Measurements from ENCODE around the gene ATIC.
"Not testable (repeated sequence)": the region's sequence is repeated elsewhere in the genome, so short reads cannot be mapped to it uniquely, and the experiment has no call there.

The ATIC gene

GRCh38 chr2:215315301-215315700 is 3.4 kb downstream of the ATIC start:
- DNase-seq (ENCODE audit: low read depth): no peak

DNA sequence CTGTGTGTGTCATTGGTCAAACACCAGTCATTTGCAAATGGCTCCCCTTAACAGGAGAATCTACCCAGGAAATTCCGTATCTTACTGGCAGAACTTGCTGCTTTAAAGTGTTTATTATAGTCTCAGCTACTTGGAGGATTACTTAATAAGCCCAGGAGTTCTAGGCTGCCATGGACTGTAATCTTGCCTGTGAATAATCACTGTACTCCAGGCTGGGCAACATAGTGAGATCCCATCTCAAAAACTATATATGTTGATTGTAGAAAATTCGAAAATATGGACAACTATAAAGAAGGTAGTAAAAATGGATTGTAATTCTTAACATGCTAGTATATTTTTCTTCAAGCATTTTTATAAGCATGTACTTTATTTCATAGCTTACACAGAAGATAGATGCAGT is 4.5 kb downstream of the ATIC start:
- DNase-seq (ENCODE audit: low read depth): no peak

GRCh38 chr2:215319500-215319899 is 7.6 kb downstream of the ATIC start:
- no peak for DNase-seq (ENCODE audit: low read depth)

DNA sequence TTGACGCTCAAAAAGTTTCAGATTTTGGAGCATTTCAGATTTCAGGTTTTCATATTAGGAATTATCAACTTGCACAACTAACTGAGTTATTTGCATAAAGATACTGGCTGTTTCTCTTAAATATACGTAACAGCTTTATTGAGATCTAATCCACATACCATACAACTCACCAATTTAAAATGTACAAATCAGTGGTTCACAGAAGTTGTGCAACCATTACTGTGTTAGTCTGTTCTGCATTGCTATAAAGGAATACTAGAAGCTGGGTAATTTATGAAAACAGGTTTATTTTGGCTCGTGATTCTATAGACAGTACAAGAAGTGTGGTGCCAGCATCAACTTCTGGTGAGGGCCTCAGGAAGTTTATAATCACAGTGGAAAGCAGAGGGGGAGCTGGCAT is 8.2 kb downstream of the ATIC start:
- no peak for DNase-seq (ENCODE audit: low read depth)

- no peak for DNase-seq (ENCODE audit: low read depth)
Observed at GRCh38 chr2:215320679-215321078, 8.8 kb downstream of the ATIC start.

DNA sequence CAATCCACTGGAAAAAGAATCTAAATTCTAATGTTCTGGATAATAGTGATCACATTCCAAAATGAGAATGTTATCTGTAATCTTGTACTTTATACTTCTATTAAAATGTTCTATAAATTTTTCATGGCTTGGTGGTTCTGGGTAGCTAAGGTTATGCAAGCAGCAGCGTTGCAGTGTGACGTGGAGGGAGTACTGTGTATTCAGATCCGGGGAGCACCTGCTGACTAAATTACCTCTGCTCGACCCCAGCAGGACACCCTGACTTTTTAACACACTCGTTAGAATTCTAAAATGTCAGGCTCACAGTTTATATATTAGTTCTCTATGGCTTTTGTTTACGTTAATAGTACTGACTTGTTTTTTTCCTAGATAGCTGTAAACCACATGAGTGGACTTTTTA is 13.0 kb downstream of the ATIC start:
- DNase-seq (ENCODE audit: low read depth): no peak

GRCh38 chr2:215328066-215328465 is 16.2 kb downstream of the ATIC start:
- DNase-seq (ENCODE audit: low read depth): no peak

GRCh38 chr2:215332872-215333595 is 21.2 kb downstream of the ATIC start:
- no peak for DNase-seq (ENCODE audit: low read depth)

DNA sequence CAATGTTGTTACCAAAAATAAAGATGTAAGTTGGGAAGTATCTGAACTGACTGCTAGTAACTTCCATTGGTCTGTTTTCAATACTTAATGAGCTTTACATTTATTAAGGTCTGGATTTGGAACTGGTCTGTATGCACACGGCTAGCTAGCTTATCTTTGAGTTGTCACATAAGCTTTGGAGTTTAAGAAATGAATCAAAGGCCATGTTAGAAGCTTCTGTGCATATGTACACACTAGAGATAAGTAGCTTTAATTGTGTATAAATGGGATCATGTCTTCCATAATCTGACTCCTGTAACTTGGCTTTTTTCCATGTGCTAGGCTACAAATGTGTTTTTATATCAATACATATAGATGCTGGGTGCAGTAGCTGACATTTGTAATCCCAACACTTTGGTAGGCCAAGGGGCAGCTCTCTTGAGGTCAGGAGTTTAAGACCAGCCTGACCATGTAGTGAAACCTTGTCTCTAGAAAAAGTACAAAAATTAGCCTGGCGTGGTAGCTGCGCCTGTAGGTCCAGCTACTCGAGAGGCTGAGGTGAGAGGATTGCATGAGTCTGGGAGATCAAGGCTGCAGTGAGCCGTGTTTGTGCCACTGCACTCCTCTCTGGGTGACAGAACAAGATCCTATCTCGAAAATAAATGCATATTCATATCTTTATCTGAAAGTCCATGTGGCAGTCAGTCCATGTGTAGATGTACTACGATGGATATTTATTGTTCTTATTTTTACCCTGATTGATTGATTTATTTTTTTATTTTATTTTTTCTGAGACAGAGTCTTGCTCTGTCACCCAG is 27.2 kb downstream of the ATIC start:
- no peak for DNase-seq (ENCODE audit: low read depth)

DNA sequence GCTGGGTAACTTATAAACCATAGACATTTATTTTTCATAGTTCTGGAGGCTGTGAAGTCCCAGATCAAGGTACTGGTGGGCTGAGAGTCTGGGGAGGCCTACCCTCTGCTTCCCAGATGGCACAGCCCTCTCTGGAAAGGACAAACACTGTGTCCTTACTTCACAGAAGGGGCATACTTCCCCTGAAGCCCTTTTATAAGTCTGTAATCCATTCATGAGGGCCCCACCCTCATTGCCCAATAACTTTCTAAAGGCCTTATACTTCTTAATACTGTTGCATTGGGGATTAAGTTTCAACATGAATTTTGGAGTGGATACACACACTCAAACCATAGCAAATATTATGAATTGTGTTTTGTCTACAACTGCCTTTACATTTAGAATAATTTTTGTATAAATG is 36.0 kb downstream of the ATIC start:
- DNase-seq (ENCODE audit: low read depth): no peak

GRCh38 chr2:215352602-215353001 is 40.7 kb downstream of the ATIC start:
- DNase-seq (ENCODE audit: low read depth): no peak

DNA sequence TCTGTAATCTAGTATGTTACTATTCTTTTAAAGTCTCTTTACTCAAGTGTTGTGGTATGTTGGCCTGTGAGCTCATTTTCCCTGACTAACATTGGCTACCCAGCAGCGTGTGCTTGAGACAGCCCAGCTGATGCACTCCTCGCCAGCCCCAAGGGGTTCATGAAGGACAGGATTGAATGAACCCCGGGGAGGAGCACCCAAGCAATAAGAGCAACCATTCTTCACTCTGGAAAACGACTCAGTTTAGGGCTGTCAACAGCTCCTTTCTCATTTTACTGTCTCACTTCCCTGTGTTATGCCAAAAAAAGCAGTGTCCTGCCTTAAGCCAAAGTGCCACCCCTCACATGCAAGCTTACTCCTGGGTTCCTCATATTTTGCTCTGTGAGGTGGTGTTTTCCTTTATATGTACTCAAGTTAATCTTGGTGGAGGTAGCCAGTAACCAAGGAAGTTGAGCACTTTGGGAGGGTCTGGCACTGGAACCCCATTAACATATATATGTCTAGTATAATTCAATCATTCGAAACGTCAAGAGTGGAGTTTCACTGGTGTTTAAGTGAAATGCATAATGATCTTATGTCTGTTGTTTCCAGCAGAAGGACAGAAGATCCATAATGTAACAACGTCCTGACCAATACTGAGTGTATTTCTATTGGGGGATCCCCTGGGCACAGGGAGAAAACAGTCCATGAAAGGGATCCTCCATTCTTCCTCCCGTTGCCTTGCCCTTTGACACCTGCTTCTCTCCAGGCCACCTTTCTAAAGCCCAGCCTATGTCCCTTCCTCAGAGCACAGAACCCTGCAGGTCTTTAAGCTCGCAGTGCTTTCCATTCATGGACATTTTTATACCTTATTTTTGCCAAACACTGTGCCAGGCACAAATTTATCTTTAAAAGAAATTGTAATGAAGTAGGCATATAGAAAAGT is 43.2 kb downstream of the ATIC start:
- DNase-seq (ENCODE audit: low read depth): no peak

GRCh38 chr2:215355801-215356200 is 43.9 kb downstream of the ATIC start:
- no peak for DNase-seq (ENCODE audit: low read depth)

DNA sequence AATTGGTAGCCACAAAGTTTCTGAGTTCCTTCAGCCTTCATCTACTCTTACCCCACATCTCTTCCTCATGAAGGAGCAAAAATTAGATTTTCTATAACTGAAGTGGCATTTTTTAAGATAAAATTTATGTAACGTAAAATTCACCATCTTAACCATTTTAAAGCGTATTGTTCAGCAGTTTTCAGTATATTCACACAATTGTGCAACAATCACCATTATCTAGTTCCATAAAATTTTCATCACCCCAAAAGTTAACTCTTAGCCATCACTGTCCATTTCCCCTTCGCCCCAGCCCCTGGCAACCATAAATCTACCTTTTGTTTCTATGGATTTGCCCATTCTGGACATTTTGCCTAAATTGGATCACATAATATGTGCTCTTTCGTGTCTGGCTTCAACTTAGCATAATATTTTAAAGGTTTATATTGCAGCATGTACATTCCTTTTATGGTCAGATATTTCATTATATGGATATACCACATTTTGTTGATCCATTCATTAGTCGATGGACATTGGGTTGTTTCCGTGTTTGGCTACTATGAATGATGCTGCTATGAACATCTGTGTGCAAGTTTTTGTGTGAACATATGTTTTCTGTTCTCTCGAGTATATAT is 44.6 kb downstream of the ATIC start:
- no peak for DNase-seq (ENCODE audit: low read depth)

- no peak for DNase-seq (ENCODE audit: low read depth)
Observed at GRCh38 chr2:215356948-215357461, 45.1 kb downstream of the ATIC start.

GRCh38 chr2:215357660-215358059 is 45.8 kb downstream of the ATIC start:
- no peak for DNase-seq (ENCODE audit: low read depth)

DNA sequence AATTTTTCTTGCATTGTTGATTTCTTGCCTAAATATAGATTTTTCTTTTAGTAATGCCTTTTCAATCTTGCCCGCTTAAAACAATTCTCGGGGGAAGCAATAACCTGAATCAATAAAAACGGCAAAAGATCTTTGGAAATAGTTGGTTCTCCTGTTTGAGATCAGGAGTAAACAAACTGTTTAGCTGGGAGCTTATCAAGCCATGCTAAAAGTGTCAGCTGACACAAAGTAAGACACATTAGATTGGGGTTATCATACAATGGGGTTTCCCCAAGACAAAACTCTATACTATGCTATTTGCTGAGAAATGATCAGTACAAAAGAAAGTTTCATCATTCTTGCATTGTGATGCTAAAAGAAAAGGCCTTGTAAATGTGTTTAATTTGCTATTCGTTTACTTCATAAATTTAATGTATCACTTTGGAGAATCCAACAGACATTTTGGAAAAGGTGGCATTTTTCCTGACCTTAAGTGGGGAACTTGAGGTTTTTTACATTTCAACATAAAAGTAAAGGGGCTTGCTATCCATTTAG is 46.5 kb downstream of the ATIC start:
- no peak for DNase-seq (ENCODE audit: low read depth)

- DNase-seq (ENCODE audit: low read depth): no peak
Observed at GRCh38 chr2:215358891-215359575, 47.2 kb downstream of the ATIC start.

GRCh38 chr2:215359576-215359922 is 47.7 kb downstream of the ATIC start:
- DNase-seq (ENCODE audit: low read depth): no peak

DNA sequence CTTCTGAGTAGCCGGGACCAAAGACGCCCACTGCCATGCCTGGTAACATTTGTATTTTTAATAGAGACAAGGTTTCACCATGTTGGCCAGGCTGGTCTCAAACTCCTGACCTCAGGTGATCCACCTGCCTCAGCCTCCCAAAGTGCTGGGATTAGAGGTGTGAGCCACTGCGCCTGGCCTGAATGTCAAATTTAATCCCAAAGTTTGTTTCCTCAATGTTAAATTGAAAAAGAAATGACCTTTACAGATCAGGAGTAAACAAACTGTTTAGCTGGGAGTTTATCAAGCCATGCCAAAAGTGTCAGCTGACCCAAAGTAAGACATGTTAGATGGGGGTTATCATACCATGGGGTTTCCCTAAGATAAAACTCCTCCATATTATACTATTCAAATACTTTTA is 48.2 kb downstream of the ATIC start:
- not testable (repeated sequence) for DNase-seq (ENCODE audit: low read depth)

- no peak for DNase-seq (ENCODE audit: low read depth)
Observed at GRCh38 chr2:215360596-215360995, 48.7 kb downstream of the ATIC start.
